HG02798 (cell line): ENCODE data around the gene MYH2.

ENCODE experiments used
- ATAC-seq: cut with Tn5 transposase; IDR thresholded peaks from one replicate; pipeline ENCODE4 v1.9.1; 2021; ENCODE audit warnings: mild to moderate bottlenecking; ENCODE audit not compliant: unreplicated experiment, poor library complexity

MYH2 gene

GRCh38 chr17:10518271-10519037 lies 31.0 kb downstream of the MYH2 start, which contains the start of gene MYH1:
Gene MYH1 (minus strand): TSS chr17:10518542. CDS start chr17:10516642, 1,900 bp downstream.
- no peak for ATAC-seq

GRCh38 chr17:10516638-10517037 lies 32.8 kb downstream of the MYH2 start:
- no peak for ATAC-seq

GRCh38 chr17:10516065-10516464 lies 33.4 kb downstream of the MYH2 start:
- ATAC-seq = no peak

DNA sequence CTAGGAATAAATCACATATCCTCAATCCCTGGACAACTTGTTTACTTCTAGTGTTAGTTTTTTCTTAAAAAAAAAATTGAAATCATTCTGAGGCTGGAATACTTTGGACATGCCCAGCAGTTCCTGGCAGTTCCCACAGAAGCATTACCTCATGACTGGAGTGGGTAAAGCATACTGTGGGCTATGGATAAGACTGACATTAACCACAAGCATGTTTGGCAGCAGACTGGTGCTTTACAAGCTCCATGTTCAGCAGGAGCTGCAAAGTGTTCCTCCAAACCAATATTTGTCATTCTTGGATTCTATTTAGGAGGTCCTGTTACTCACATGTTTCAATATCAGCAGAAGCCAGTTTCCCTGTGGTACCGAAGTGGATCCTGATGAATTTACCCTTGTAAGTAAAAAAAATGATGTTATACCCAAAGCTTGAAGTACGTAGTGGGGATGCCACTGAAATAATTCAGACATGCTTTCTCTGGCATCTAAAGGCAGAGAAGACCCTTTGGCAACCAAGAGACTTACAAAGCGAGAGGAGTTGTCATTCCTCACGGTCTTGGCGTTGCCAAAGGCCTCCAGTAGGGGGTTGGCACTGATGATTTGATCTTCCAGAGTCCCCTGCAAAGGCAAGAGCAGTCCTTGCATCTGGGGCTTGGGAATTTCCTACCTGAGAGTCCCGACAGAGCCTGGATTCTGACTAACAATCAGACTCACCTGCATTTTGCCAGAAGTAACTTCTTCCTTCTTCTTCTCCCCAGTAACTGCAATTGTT lies 36.0 kb downstream of the MYH2 start:
- no peak for ATAC-seq

- no peak for ATAC-seq
Measured at GRCh38 chr17:10512856-10513255, 36.6 kb downstream of the MYH2 start.

GRCh38 chr17:10499950-10500349 lies 49.5 kb downstream of the MYH2 start:
- ATAC-seq = no peak

DNA sequence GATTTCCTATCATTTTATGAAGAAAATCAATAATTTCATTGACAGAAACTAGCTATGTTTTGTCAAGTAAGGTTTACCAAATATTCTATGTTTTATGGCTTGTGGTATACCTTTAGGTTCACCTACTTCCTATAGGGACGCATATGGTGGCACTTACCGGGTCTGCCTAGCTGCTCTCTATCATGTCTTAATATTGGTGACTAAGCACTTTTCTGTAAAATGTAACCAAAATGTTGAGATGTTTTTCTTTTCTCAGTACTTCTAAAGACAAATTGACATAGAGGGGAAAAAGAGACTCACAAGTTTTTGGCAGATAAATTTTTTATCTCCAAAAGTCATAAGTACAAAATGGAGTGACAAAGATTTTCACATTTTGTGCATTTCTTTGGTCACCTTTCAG lies 57.5 kb downstream of the MYH2 start:
- no peak for ATAC-seq

DNA sequence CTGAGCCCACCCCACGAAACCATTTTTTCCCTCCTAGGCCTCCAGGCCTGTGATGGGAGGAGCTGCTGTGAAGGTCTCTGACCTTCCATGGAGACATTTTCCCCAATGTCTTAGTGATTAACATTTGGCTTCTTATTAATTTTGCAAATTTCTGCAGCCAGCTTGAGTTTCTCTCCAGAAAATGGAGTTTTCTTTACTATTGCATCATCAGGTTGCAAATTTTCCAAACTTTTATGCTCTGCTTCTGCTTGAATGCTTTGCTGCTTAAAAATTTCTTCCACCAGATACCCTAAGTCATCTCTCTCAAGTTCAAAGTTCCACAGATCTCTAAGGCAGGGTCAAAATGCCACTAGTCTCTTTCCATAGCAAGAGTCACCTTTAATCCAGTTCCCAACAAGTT lies 67.2 kb downstream of the MYH2 start:
- ATAC-seq = no peak

DNA sequence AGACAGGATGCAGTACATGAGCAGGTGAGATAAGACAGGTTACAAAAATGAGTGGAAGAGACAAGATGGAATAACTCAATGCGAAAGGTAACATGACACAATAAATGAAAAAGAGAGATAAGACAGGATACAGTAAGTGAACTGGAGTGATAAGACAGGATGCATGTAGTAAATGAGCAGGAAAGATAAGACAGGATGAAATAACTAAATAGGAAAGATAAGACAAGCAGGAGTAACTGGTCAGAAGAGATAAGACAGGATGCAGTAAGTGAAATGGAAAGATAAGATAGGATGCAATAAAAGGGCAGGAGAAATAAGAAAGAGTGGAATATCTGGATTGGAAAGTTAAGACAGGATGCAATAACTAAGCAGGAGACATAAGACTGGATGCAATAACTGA lies 71.8 kb downstream of the MYH2 start:
- no peak for ATAC-seq

- ATAC-seq = no peak
Measured at GRCh38 chr17:10474536-10474935, 74.9 kb downstream of the MYH2 start.

GRCh38 chr17:10471858-10472257 lies 77.6 kb downstream of the MYH2 start:
- no peak for ATAC-seq
